ENCODE measurements around the gene PRDM16. TPM values are rescaled to one million over a fixed set of nuclear protein-coding genes. Genes with fewer than 3 reads are reported as not detected.

The PRDM16 gene
- total and polyA plus RNA-seq, 3 donors from 2014 or later = 2.1 to 5.6 (median 4.7) TPM

- 85 to 91% methylated on average over 9 to 14 of the region's 14 CpGs for WGBS, 2 donors
- no peak overlapping the region for H3K27ac ChIP-seq
- H3K9me3 ChIP-seq = no peaks in the 10 kb centered on the region
- no peak for DNase-seq
- no peaks in the 10 kb centered on the region for H3K27me3 ChIP-seq
- no peak overlapping the region for H3K4me3 ChIP-seq
- H3K4me1 ChIP-seq = peaks cover 26% of the 10 kb centered on the region
- no peak for TF ChIP-seq POLR2A (IDR thresholded peaks at IDR 0.05)
- TF ChIP-seq CTCF (IDR thresholded peaks at IDR 0.05) = no peak
- H3K36me3 ChIP-seq (ENCODE audit: low read depth, missing control alignments) = no peaks in the 10 kb centered on the region
- intact Hi-C loops (cut with DNase I; ENCODE audit: low total_unique reads) = no loop called here
Observed at GRCh38 chr1:3034728-3035562, 34.1 kb upstream of the PRDM16 start.

GRCh38 chr1:3035563-3036446 is 33.2 kb upstream of the PRDM16 start:
- DNase-seq = peak; percentile 14
- Histone ChIP-seq H3K36me3 (ENCODE audit: low read depth, missing control alignments) (no peaks in the 10 kb centered on the region), H3K27ac (no peak overlapping the region), H3K4me1 (peaks cover 26% of the 10 kb centered on the region), H3K9me3 (no peaks in the 10 kb centered on the region), H3K27me3 (no peaks in the 10 kb centered on the region), H3K4me3 (no peak overlapping the region)
- intact Hi-C loops (cut with DNase I; ENCODE audit: low total_unique reads) = no loop called here
- WGBS, 2 donors = 65 to 70% methylated on average over 19 of the region's 19 CpGs
- TF ChIP-seq CTCF (IDR thresholded peaks at IDR 0.05) (no peak), POLR2A (IDR thresholded peaks at IDR 0.05) (no peak)

DNA sequence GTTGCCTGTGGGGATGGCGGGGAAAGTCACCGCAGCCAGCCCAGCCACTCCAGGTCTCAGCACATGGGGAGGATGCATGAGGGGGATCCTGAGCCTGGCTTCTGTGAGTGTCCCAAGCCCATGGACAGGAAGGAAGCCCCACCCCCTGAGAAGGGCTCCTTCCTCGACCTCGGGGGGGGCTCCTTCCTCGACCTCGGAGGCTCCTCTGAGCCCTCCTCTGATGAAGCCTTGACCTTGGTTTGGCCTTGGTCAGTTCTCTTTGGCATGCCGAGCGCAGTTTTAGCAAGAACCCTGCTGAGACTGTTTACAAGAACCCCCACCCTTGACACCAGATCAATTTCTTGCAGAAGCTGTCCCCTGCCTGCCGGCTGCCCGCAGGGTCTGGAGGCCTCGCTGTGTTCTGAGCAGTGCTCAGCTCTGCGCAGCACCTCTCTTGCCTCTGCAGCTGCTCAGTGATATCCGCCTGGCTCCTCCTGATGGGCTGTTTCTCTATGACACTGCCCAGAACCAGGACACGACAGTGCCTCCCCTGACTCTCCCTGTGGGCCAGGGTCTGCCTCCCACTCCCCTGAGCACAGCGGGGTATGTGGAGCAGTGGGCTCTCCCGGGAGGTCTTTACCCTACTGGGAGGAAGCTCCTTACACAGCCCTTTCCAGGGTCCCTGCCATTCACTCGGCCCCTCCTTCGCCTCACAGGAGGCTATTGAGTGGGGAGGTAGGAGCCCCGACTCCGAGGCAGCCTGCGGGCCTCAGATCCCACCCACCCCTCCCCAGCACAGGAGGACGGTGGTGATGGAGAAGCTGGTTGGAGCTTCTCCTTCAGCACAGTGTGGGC is 32.3 kb upstream of the PRDM16 start:
- H3K4me1 ChIP-seq = peaks cover 21% of the 10 kb centered on the region
- H3K27me3 ChIP-seq = no peaks in the 10 kb centered on the region
- intact Hi-C loops (cut with DNase I; ENCODE audit: low total_unique reads) = no loop called here
- H3K36me3 ChIP-seq (ENCODE audit: low read depth, missing control alignments) = no peaks in the 10 kb centered on the region
- no peak overlapping the region for H3K4me3 ChIP-seq
- no peaks in the 10 kb centered on the region for H3K9me3 ChIP-seq
- no peak for TF ChIP-seq CTCF (IDR thresholded peaks at IDR 0.05)
- no peak for TF ChIP-seq POLR2A (IDR thresholded peaks at IDR 0.05)
- WGBS, 2 donors = 51 to 54% methylated on average over 15 to 22 of the region's 22 CpGs
- peak; percentile 16 for DNase-seq
- H3K27ac ChIP-seq = no peak overlapping the region

- 86 to 88% methylated on average over 25 to 32 of the region's 32 CpGs for WGBS, 2 donors
- H3K36me3 ChIP-seq (ENCODE audit: low read depth, missing control alignments) = no peaks in the 10 kb centered on the region
- H3K27me3 ChIP-seq = no peaks in the 10 kb centered on the region
- H3K4me1 ChIP-seq = peaks cover 21% of the 10 kb centered on the region
- intact Hi-C loops (cut with DNase I; ENCODE audit: low total_unique reads) = no loop called here
- TF ChIP-seq POLR2A (IDR thresholded peaks at IDR 0.05) = no peak
- no peak for TF ChIP-seq CTCF (IDR thresholded peaks at IDR 0.05)
- peak; percentile 12 for DNase-seq
- no peak overlapping the region for H3K27ac ChIP-seq
- H3K4me3 ChIP-seq = no peak overlapping the region
- no peaks in the 10 kb centered on the region for H3K9me3 ChIP-seq
Observed at GRCh38 chr1:3037281-3038040, 31.5 kb upstream of the PRDM16 start.

Data from testis (tissue), 3 donors.